GM19023 (cell line): ENCODE data around the gene GARNL3.

Experiments used
- ATAC-seq: cut with Tn5 transposase; IDR thresholded peaks from one replicate; pipeline ENCODE4 v1.9.1; 2021; ENCODE audit warnings: mild to moderate bottlenecking, moderate library complexity; ENCODE audit not compliant: unreplicated experiment

Gene GARNL3

GRCh38 chr9:127269449-127269848 lies 4.9 kb downstream of the GARNL3 start:
- ATAC-seq = no peak

GRCh38 chr9:127273326-127273725 lies 8.8 kb downstream of the GARNL3 start:
- ATAC-seq = no peak

GRCh38 chr9:127277099-127277498 lies 12.5 kb downstream of the GARNL3 start:
- no peak for ATAC-seq

GRCh38 chr9:127277770-127278169 lies 13.2 kb downstream of the GARNL3 start:
- ATAC-seq = no peak

GRCh38 chr9:127278372-127278771 lies 13.8 kb downstream of the GARNL3 start:
- ATAC-seq = no peak

GRCh38 chr9:127279717-127280285 lies 15.2 kb downstream of the GARNL3 start:
- ATAC-seq = no peak

- no peak for ATAC-seq
Measured at GRCh38 chr9:127280880-127281660, 16.5 kb downstream of the GARNL3 start.

GRCh38 chr9:127281891-127282290 lies 17.3 kb downstream of the GARNL3 start:
- ATAC-seq = no peak

GRCh38 chr9:127282611-127283010 lies 18.0 kb downstream of the GARNL3 start:
- no peak for ATAC-seq

GRCh38 chr9:127283135-127283534 lies 18.6 kb downstream of the GARNL3 start:
- ATAC-seq = no peak

- ATAC-seq = no peak
Measured at GRCh38 chr9:127283917-127284497, 19.4 kb downstream of the GARNL3 start.

- ATAC-seq = no peak
Measured at GRCh38 chr9:127285965-127286364, 21.4 kb downstream of the GARNL3 start.

- no peak for ATAC-seq
Measured at GRCh38 chr9:127290561-127291065, 26.0 kb downstream of the GARNL3 start.

- no peak for ATAC-seq
Measured at GRCh38 chr9:127291246-127291778, 26.7 kb downstream of the GARNL3 start.

- no peak for ATAC-seq
Measured at GRCh38 chr9:127292415-127292814, 27.8 kb downstream of the GARNL3 start.

GRCh38 chr9:127293328-127293727 lies 28.8 kb downstream of the GARNL3 start:
- ATAC-seq = no peak

- no peak for ATAC-seq
Measured at GRCh38 chr9:127293767-127294166, 29.2 kb downstream of the GARNL3 start.

- ATAC-seq = no peak
Measured at GRCh38 chr9:127295005-127295404, 30.4 kb downstream of the GARNL3 start.

- no peak for ATAC-seq
Measured at GRCh38 chr9:127300886-127301447, 36.4 kb downstream of the GARNL3 start.

GRCh38 chr9:127303830-127304229 lies 39.3 kb downstream of the GARNL3 start:
- ATAC-seq = no peak

GRCh38 chr9:127305206-127305837 lies 40.7 kb downstream of the GARNL3 start:
- no peak for ATAC-seq
